Loucy (cell line): ENCODE data around the gene INS.

Source experiments
- H2AFZ ChIP-seq: fragments of 200-600 bp; sonication (generic); 2 replicates; pipeline ENCODE4 v1.6.0; 2016; ENCODE audit warnings: antibody characterized with exemption, mild to moderate bottlenecking, low read length, moderate library complexity
- H3F3A ChIP-seq: fragments of 200-600 bp; 2 replicates; pipeline ENCODE4 v1.6.0; 2016; ENCODE audit warnings: antibody characterized with exemption, low read depth, mild to moderate bottlenecking
- H3K27me3 ChIP-seq: fragments of 200-600 bp; sonication (generic); 2 replicates; pipeline ENCODE4 v1.6.1; 2014; ENCODE audit warnings: low read length, mild to moderate bottlenecking; ENCODE audit not compliant: insufficient read depth, poor library complexity, severe bottlenecking
- H3K36me3 ChIP-seq: fragments of 200-600 bp; sonication (generic); 2 replicates; pipeline ENCODE4 v1.6.1; 2016; ENCODE audit warnings: low read length; ENCODE audit not compliant: insufficient read depth
- H3K4me1 ChIP-seq: fragments of 200-600 bp; sonication (generic); 2 replicates; pipeline ENCODE4 v1.5.1; 2014; ENCODE audit warnings: low read length, mild to moderate bottlenecking; ENCODE audit not compliant: insufficient read depth, poor library complexity, severe bottlenecking
- H3K4me2 ChIP-seq: fragments of 200-600 bp; sonication (generic); 2 replicates; pipeline ENCODE4 v1.6.0; 2014; ENCODE audit warnings: antibody characterized with exemption, low read length, low read depth, mild to moderate bottlenecking; ENCODE audit not compliant: poor library complexity, severe bottlenecking
- H3K4me3 ChIP-seq: fragments of 200-600 bp; sonication (generic); 2 replicates; pipeline ENCODE4 v1.5.1; 2014; ENCODE audit warnings: low read length, mild to moderate bottlenecking, mixed read lengths; ENCODE audit not compliant: poor library complexity, severe bottlenecking
- H3K79me2 ChIP-seq: fragments of 200-600 bp; sonication (generic); 2 replicates; pipeline ENCODE4 v1.6.1; 2014; ENCODE audit warnings: low read length; ENCODE audit not compliant: insufficient read depth
- H3K9ac ChIP-seq: fragments of 200-600 bp; sonication (generic); 2 replicates; pipeline ENCODE4 v1.6.0; 2014; ENCODE audit warnings: mild to moderate bottlenecking, low read depth, low read length, moderate library complexity; ENCODE audit not compliant: poor library complexity, severe bottlenecking
- H3K9me2 ChIP-seq: fragments of 200-600 bp; sonication (generic); replicated peaks from 2 replicates; pipeline ENCODE4 v1.6.1; 2016; ENCODE audit warnings: low read depth, low read length, mixed read lengths
- H3K9me3 ChIP-seq: fragments of 200-600 bp; sonication (generic); 2 replicates; pipeline ENCODE4 v1.6.1; 2014; ENCODE audit warnings: mild to moderate bottlenecking, antibody characterized with exemption, low read length, low read depth; ENCODE audit not compliant: insufficient read depth
- H4K20me1 ChIP-seq: fragments of 200-600 bp; sonication (generic); 2 replicates; pipeline ENCODE4 v1.6.0; 2014; ENCODE audit warnings: antibody characterized with exemption, low read length, mild to moderate bottlenecking; ENCODE audit not compliant: insufficient read depth, poor library complexity, severe bottlenecking
- EZH2phosphoT487 ChIP-seq: fragments of 200-600 bp; IDR thresholded peaks from 2 replicates; pipeline ENCODE4 v1.6.1; 2018; ENCODE audit warnings: antibody characterized with exemption, mild to moderate bottlenecking, moderate library complexity, borderline replicate concordance
- TF ChIP-seq, protein P1 (sequence below): fragments of 200-600 bp; sonication (generic); conservative IDR thresholded peaks from 2 replicates; pipeline ENCODE4 v1.5.1; 2014; ENCODE audit warnings: mild to moderate bottlenecking, antibody characterized with exemption, low read length

INS gene

DNA sequence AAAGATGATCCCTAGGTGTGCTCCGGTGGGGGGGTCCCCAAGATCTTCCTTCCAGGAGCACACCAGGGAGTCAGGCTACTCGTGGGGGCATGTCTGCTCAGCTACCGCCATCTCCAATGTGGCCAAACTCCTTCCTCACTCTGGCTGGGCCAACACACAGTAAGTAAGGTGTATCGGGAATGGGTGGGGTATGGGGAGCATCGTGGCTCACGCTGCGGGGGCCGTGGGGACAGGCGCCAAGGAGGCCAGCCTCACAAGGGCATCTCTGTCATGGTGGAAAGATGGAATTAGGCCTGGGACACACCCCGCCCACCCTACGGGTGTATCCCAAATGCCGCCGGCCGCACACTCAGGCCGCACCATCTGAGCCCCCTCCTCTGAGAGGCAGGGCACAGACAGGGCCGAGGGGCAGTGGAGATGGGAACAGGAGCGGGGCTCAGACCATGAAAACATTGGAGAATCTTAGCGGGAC, 30.1 kb downstream of the INS start:
- Histone ChIP-seq H3K4me3 (no peak overlapping the region), H3K9me3 (no peaks in the 10 kb centered on the region), H4K20me1 (no peaks in the 10 kb centered on the region), H3K36me3 (no peaks in the 10 kb centered on the region), H3K27me3 (no peaks in the 10 kb centered on the region), H3K79me2 (no peaks in the 10 kb centered on the region), H2AFZ (no peak overlapping the region), H3F3A (no peaks in the 10 kb centered on the region), H3K9me2 (no peaks in the 10 kb centered on the region), H3K4me2 (no peak overlapping the region), H3K9ac (no peak overlapping the region), H3K4me1 (no peaks in the 10 kb centered on the region)
- TF ChIP-seq, protein P1, sequence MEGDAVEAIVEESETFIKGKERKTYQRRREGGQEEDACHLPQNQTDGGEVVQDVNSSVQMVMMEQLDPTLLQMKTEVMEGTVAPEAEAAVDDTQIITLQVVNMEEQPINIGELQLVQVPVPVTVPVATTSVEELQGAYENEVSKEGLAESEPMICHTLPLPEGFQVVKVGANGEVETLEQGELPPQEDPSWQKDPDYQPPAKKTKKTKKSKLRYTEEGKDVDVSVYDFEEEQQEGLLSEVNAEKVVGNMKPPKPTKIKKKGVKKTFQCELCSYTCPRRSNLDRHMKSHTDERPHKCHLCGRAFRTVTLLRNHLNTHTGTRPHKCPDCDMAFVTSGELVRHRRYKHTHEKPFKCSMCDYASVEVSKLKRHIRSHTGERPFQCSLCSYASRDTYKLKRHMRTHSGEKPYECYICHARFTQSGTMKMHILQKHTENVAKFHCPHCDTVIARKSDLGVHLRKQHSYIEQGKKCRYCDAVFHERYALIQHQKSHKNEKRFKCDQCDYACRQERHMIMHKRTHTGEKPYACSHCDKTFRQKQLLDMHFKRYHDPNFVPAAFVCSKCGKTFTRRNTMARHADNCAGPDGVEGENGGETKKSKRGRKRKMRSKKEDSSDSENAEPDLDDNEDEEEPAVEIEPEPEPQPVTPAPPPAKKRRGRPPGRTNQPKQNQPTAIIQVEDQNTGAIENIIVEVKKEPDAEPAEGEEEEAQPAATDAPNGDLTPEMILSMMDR, result no peak
- TF ChIP-seq EZH2phosphoT487, result no peak

DNA sequence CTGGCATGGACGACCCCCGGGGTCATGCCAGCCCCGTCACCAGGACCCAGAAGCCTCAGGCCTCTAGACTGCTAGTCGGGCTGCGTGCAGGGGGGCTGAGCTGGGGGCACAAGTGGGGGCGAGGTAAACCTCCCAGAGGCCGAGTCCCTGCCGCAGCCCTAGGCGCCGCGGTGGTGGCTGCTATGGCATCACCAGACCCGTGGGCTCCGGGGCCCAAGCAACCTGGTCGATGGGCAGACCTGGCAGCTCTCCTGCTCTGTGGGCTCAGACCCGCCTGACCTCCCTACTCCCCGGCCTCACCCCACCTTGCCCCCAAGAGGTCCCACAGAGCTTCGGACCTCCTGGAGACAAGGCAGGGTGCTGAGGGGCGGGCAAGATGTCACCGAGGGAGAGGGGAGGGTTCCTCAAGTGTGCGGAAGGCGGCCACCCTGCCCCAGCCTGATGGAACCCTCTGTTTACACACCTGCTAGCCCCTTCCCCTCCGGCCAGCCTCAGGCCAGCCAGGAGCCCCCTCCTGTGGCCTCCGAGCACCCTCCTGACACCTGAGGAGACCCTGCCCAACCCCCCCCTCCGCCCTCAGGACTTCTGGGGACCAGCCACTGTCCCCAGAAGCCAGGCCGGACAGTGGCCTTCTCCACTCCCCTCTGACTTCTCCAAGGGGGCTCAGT, 31.2 kb downstream of the INS start:
- no peak for TF ChIP-seq EZH2phosphoT487
- TF ChIP-seq, protein P1, result no peak
- Histone ChIP-seq H3K4me2 (no peak overlapping the region), H3K4me3 (no peak overlapping the region)

DNA sequence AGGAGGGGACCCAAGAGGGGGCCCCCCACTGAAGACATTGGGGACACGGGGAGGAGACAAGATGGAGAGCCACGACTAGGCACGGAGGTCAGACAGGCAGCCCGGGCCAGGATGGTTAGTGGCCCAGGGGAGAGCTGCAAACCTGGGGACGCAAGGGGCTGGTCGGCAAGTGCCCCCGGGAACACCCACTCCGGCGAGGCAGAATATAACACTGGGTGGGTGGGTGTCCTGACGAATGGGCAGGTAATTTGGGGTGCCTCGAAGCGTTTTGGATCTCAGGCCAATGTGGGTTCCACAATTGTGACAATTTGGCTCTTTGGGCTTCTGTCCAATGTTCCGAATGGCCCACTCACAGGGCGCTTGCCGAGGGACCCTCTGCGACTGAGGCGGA, 31.7 kb downstream of the INS start:
- no peaks in the 10 kb centered on the region for H3K27me3 ChIP-seq
- no peak overlapping the region for H3K4me2 ChIP-seq
- no peaks in the 10 kb centered on the region for H3F3A ChIP-seq
- H3K36me3 ChIP-seq, result no peaks in the 10 kb centered on the region
- H2AFZ ChIP-seq, result no peak overlapping the region
- no peaks in the 10 kb centered on the region for H3K79me2 ChIP-seq
- no peaks in the 10 kb centered on the region for H3K9me3 ChIP-seq
- H4K20me1 ChIP-seq, result no peaks in the 10 kb centered on the region
- no peak overlapping the region for H3K9ac ChIP-seq
- H3K4me3 ChIP-seq, result no peak overlapping the region
- no peaks in the 10 kb centered on the region for H3K4me1 ChIP-seq
- no peaks in the 10 kb centered on the region for H3K9me2 ChIP-seq
- TF ChIP-seq, protein P1, result no peak
- TF ChIP-seq EZH2phosphoT487, result no peak

More for the DNA sequence above, 31.2 kb downstream of the INS start:
- Histone ChIP-seq H4K20me1 (no peaks in the 10 kb centered on the region), H3K9ac (no peak overlapping the region), H3K9me2 (no peaks in the 10 kb centered on the region), H3K4me1 (no peaks in the 10 kb centered on the region), H3K36me3 (no peaks in the 10 kb centered on the region), H3K9me3 (no peaks in the 10 kb centered on the region), H3K79me2 (no peaks in the 10 kb centered on the region), H3K27me3 (no peaks in the 10 kb centered on the region), H3F3A (no peaks in the 10 kb centered on the region), H2AFZ (no peak overlapping the region)
